Stimulated activated naive CD4-positive, alpha-beta T cell treated with Interleukin-2 at 50 U/mL for 16 hours (primary cell): Measurements from ENCODE around the gene ZNF598.

Experiments
- DNase-seq: peaks from one replicate; lab custom pipeline; 2025; lab: John Stamatoyannopoulos, UW

Gene ZNF598

GRCh38 chr16:1990351-1991134 lies 19.1 kb downstream of the ZNF598 start:
- peak; percentile 24 for DNase-seq

GRCh38 chr16:1990101-1990350 lies 19.6 kb downstream of the ZNF598 start:
- DNase-seq = no peak

DNA sequence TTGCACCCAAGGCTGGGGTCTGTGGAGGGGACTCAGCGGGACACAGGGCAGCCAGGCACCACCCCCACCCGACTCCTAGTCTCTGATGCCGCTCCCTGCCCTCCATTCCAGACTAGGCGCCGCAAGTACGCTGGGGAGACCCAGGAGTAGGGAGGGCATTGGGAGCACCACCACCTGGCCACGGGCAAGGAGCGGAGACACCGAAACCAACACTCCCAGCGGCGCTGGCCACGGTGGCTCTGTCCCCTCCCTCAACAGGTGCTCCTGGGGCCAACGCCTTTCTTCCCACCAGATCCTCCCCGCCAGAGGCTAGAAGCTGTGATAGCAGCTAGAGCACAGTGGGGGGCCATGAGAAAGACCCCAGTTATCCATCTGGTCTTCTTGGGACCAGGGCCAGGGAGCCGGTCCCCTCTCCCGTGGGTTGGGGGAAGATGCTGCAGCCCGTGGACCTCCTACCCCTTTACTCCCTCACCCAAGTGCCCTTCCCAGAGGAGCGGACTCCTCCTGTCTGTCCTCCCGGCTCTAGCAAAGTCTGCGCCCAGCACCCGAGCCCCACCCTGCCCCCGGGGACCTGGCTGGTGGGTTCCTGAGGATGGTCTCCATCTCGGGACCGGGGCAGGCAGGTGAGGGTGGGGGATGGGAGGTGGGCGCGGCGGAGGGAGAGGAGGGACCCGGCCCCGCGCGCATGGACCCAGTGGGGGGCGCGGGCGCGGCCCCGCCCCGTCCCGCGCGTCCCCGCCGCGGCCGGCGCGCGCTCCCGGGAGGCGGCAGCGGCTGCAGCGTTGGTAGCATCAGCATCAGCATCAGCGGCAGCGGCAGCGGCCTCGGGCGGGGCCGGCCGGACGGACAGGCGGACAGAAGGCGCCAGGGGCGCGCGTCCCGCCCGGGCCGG lies 20.2 kb downstream of the ZNF598 start, which contains the start of gene SYNGR3:
Gene SYNGR3 (plus strand): TSS at position 762 of the 892 bp plus-strand sequence. CDS start 133 bp downstream, outside the sequence.
- DNase-seq = no peak

DNA sequence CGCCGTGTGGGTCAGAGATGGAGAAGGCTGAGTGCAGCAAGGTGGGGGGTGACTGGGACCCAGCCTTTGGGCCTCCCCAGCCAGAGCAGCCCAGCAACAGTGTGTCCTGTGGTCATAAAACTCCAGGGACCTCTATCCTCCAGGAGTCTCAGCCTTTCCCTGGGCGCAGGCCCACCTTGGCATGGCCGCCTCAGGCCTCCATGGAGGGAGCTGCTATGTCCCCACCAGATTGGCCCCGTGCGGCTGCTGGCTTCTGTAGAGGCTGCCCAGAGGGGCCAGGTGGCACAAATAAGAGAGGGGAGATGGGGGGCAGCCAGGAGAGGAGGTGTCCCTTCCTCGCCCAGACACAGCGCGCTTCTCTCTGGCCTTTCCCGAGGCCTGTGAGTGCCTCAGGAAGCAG lies 22.4 kb downstream of the ZNF598 start:
- no peak for DNase-seq

DNA sequence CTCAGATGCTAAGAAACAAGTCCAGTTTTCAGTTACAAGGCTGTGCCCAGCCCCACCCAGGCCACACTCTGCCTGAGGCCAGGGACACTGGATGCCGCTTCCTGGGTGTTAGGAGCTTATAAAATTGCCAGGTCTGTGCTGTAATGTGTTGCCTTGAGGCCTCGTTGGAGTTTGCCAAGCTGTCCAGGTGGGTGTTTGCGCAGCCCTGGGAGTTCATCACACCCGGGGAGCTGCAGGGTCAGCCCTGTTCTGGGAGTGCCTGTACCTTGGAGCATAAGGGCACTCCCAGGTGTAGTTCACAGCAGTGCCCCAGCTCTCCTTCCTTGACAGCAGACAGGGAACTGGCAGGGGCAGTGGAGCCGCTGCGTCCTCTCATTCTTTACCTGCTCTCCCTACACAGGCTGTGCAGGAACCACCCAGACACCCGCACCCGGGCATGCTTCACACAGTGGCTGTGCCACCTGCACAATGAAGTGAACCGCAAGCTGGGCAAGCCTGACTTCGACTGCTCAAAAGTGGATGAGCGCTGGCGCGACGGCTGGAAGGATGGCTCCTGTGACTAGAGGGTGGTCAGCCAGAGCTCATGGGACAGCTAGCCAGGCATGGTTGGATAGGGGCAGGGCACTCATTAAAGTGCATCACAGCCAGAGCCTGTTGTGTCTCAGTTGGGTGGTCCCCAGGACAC lies 24.0 kb downstream of the ZNF598 start:
- DNase-seq = no peak

GRCh38 chr16:1984347-1985225 lies 25.0 kb downstream of the ZNF598 start:
- no peak for DNase-seq

DNA sequence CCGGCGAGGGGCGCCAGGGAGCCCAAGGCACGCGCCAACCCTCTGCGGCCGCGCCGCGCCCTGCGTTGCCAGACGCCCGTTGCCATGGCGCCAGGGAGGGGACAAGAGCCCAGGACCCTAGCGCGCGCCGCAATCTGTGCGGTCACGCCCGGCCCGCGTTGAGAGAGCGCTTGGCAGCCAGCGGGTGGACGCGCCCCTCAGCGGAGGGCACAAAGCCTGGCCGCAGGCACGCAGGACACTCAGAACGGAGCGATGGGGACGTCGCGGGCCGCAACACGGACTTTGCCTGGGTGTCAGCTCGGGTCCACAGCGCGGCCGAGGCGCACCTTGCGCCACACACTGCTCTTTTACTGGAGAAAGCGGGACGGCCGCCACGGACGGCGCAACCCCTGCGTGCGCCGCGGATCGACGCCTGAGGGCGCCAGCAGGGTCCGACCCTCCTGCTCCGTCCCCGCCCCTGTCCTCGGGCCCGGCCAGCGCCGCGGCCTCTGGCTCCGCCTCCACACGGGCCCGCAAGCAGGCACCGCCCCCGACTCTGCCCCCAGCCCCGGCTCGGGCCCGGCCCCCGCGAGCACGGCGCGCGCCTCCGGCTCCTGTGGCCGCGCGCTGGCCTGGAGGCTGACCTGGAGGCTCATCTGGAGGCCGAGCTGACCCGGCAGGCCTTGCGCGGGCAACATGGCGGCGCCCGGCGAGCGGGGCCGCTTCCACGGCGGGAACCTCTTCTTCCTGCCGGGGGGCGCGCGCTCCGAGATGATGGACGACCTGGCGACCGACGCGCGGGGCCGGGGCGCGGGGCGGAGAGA lies 25.9 kb downstream of the ZNF598 start, which contains the start of gene GFER:
Gene GFER (plus strand): TSS at position 650 of the 803 bp plus-strand sequence. CDS start 26 bp downstream, at position 676.
- DNase-seq = peak; percentile 69

GRCh38 chr16:1982991-1983543 lies 26.6 kb downstream of the ZNF598 start:
- DNase-seq = no peak

- DNase-seq = no peak
Observed at GRCh38 chr16:1982013-1982433, 27.6 kb downstream of the ZNF598 start.

- no peak for DNase-seq
Observed at GRCh38 chr16:1981398-1981836, 28.2 kb downstream of the ZNF598 start, which contains the start of gene NOXO1. Gene NOXO1, minus strand, starts transcription at chr16:1981469. Its CDS starts 290 bp downstream, at chr16:1981179.

- no peak for DNase-seq
Observed at GRCh38 chr16:1980770-1981087, 28.9 kb downstream of the ZNF598 start.

DNA sequence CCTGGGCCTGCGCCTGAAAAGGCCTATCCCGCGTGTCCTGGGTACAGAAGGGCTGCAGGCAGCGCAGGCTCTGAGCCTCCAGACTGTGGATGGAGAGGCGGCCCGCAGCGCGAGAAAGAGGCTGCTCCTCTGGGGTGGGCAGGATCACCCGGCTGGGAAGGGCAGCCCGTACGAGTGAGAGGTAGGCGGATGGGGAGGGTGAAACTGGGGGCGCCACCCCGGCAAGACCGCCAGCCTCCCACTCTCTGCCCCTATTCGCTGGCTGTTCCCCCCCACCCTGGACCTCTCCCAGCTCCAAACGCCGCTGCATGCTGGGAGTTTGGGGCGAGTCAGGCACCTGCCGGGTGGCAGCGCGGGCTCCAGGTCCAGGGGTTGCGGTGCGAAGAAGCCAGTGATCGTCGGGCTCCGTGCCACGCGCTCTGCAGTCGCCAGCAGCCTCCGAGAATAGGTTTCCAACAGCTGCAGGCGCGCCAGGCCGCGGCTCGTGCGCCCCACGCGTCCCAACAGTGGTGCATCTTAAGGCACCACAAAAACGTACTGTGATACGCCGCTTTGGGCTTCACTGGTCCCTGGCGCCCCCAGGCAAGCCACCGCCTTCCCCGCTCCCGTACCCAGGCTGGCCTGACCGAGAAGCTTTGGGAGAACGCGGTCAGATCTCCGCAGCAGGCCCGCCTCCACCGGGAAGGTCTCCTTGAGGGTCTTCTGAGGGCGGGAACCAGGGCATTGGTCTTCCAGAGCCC lies 29.4 kb downstream of the ZNF598 start:
- DNase-seq = no peak

GRCh38 chr16:1979271-1980029 lies 30.2 kb downstream of the ZNF598 start:
- peak; percentile 37 for DNase-seq

GRCh38 chr16:1978476-1979120 lies 31.0 kb downstream of the ZNF598 start:
- no peak for DNase-seq

GRCh38 chr16:1977875-1978268 lies 31.7 kb downstream of the ZNF598 start:
- no peak for DNase-seq

- DNase-seq = no peak
Observed at GRCh38 chr16:1976951-1977874, 32.4 kb downstream of the ZNF598 start.

DNA sequence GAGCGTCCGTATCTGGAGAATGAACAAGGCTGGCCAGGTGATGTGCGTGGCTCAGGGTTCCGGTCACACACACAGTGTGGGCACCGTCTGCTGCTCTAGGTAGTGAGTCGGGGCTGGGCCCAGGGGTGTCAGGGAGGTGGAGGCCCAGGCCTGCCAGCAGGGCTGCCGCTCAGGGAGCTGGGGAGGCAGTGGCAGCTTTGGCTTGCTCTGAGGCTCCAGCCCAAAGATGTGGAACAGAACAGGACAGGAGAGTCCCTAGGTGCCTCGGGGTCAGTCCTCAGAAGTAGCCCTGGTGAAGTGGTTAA lies 33.5 kb downstream of the ZNF598 start:
- DNase-seq = no peak
